Stimulated activated CD8-positive, alpha-beta memory T cell treated with anti-CD3 and anti-CD28 coated beads, Interleukin-4, amount 100 ng/mL, for 24 hours (primary cell): ENCODE results near the gene NRSN2.

Experiments used
- DNase-seq: peaks from one replicate; pipeline ENCODE4 v3.0.0-alpha.2; 2020; ENCODE audit warnings: low read depth

The NRSN2 gene

DNA sequence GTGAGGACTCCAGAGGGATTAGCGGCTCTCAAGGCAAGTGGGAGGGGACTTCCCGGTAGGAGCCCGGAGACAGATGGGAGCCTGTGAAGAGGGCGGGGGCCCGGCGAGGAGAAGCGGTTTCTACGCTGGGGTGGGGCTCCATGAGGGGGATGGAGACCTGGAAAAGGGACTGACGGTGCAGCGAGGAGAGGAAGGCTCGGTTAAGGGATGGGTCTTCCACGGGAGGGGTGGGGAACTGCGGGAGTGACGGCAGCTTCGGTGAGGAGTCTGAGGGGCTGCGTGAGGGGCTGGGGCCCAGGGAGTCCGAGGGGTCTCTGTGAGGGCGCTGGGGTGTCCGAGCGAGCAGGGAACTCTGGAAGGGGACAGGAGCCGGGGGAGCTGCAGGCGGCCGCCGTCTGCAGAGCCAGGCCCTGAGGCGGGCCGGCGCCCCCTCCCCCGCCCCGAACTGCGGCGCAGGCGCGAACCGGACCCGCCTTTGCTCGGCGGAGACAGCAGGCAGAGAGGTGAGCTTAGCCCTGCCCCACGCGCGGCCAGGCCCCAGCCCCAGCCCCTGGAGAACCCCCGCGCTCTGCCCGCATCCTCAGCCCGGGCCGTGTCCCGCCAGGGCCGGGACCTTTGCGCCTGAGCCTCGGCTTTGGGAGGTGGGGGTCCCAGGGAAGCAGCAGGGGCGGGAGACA is at the start of gene NRSN2:
NRSN2 (plus strand) TSS at position 472 of the 677 bp plus-strand sequence. CDS start 2,533 bp downstream, outside the sequence.
- DNase-seq, result no peak

DNA sequence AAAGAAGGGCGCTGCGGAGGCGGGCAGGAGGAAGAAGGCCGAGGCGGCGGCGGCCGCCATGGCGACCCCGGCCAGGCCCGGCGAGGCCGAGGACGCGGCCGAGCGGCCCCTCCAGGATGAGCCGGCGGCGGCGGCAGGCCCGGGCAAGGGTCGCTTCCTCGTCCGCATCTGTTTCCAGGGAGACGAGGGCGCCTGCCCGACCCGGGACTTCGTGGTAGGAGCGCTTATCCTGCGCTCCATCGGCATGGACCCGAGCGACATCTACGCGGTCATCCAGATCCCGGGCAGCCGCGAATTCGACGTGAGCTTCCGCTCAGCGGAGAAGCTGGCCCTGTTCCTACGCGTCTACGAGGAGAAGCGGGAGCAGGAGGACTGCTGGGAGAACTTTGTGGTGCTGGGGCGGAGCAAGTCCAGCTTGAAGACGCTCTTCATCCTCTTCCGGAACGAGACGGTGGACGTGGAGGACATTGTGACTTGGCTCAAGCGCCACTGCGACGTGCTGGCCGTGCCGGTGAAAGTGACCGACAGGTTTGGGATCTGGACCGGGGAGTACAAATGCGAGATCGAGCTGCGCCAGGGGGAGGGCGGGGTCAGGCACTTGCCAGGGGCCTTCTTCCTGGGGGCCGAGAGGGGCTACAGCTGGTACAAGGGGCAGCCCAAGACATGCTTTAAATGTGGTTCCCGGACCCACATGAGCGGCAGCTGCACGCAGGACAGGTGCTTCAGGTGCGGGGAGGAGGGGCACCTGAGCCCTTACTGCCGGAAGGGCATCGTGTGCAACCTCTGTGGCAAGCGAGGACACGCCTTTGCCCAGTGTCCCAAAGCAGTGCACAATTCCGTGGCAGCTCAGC is 48.8 kb upstream of the NRSN2 start:
- DNase-seq, result peak; percentile 15

GRCh38 chr20:298776-299391 is 48.0 kb upstream of the NRSN2 start:
- DNase-seq, result no peak

DNA sequence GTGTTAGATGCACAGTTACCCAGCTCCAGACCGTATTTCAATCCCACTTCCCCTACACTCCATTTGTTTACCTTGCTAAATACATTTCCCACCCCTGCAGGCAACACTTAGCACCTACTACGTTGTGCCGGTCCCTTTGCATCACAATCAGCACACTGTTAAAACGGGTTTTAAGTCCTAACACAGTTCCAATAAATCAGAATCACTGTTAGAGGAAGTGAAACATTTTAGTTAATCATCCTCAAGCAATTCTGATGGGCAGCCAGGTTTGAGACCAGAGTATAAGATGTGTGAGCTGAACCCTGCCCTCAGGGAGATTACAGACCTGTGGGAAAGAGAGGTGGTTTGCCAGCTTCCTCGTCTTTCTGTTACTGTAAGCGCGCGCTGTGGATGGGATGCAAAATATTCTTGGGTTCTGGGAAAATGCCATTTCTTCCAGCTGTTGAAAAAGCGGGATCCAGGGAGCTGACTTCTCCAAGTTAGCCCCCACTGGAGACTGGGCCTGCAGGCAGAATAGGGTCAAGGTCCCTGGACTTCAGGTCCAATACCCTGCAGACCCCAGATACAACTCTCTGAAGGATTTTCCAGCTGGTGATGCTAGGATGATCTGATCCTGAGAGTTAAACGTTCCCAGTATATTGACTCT is 46.4 kb upstream of the NRSN2 start:
- no peak for DNase-seq

DNA sequence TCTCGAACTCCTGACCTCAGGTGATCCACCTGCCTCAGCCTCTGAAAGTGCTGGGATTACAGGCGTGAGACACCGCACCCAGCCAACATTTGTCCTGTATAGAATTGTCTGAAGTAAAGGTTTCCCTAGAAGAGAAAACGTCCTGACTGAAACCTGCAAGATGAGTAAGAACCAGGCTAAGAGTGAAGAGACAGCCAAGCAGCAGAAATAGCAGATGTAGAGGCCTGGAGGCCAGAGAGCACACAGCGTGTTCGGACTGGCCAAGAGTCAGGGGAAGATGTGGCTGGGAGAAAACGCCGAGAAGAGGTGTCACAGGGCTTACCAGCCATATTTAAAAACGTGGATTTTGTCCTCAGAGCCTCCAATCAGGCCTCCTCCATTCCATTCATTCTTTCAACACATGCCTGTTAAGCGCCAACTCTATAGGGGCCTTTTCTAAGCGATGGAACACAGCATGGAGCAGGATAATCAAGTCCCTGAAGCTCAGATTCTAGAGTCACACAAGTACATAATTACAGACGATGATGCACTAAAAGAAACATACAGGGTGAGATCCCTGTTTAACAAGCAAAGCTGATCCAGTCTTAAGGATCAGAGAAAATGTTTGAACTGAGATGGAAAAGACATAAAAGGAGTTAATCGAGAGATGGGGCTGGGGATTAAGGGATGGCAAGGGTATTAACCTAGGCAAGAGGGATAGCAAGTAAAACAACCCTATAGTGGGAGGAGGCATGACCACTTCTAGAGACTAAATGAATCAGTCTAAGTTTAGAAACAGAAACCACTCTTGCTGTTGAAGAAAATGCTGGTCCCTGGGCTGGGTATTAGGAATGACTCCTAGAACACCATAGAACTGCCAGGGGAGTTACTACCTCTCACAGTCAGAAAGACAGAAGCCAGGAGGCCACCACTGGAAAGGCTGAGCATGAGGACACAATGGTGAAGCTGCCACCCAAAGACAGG is 44.7 kb upstream of the NRSN2 start:
- DNase-seq, result no peak

- DNase-seq, result no peak
These were observed 41.2 kb upstream of the NRSN2 start for GRCh38 chr20:305745-306144.

DNA sequence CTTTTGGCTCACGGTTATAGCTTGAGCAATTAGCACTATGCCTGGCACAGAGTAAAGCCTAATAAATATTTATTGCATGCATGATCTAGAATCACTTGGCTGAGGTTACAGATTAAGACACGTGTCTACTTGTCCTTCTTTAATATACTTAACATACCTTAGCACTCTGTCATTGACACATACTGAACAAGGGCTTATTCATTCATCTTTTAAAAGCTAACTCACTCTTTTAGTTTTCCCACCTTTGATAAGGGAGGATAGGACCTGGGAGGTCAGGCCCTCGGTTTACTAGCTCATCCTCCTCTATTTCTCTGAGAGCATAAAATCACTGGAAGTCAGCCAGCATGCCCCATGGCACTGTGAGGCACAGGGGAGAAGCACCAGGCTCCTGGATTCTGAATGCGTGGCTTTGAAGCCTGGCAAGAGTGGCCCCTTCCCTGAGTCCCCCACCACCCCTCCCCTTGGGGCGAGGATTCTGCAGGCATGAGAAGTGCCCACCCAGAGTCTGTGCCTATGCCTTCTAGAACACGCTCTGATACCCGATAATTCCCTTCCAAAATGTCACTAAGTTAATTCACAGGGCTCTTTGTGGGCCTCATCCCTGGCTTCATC is 38.4 kb upstream of the NRSN2 start:
- no peak for DNase-seq

- no peak for DNase-seq
These were observed 37.5 kb upstream of the NRSN2 start for GRCh38 chr20:309306-309840.

DNA sequence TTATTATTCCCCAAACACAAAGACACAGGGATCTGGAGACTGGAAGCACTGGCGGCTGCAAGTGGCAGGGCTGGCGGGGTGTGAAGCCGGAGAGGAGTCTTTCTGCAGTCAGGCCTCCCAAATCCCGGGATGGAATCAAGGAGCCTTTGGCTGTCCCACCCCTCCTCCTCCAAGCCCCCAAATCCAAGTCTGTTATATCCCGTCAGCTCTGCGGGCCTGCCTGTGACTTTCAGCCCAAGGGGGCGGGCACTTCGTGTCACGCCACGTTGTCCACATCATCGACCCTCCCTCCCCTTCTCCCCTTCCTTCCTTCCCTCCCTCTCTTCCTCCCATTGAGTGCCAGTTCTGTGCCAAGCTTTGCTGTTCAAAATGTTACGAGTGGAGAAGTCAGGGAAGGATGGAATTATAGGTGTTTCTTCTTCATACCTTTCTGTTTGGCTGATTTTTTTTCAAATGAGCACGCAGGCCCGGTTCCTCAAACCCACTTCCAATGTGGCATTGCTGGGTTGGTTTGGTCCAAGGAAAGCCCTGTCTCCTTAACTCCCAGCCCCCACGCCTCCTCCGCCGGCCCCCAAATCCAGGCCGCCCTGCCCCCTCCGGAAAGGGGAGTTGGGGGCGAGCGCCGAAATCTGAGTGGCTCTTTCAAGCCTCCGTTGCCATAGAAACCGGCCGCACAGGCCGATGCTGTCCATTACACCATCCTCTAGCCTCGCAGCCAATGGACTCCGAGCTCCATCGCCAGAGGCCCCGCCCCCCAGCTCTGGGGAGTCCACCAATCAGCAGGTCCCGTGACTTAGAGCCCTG is 36.9 kb upstream of the NRSN2 start:
- DNase-seq, result peak; percentile 73

DNA sequence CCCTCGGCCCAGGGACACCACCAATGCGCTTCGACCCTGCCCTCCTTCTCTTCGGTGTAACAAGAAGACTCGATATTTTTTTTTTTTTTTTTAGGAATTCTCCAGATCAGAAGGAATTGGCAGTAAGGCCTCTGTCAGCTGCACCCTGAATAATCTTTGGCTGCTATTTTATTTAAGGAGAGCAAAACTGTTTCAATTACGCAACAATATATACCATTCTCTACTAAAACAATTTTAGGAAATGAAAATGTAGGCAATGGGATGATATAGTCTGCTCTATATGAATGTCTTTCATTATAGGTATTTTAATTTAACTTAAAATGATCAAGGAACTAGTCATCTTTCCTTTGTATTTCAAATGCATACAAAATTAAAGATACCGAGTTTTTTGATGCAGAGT is 36.3 kb upstream of the NRSN2 start:
- DNase-seq, result no peak

- no peak for DNase-seq
These were observed 35.3 kb upstream of the NRSN2 start for GRCh38 chr20:311609-312008.

GRCh38 chr20:312067-312466 is 34.8 kb upstream of the NRSN2 start:
- no peak for DNase-seq

- DNase-seq, result no peak
These were observed 34.0 kb upstream of the NRSN2 start for GRCh38 chr20:312866-313265.

DNA sequence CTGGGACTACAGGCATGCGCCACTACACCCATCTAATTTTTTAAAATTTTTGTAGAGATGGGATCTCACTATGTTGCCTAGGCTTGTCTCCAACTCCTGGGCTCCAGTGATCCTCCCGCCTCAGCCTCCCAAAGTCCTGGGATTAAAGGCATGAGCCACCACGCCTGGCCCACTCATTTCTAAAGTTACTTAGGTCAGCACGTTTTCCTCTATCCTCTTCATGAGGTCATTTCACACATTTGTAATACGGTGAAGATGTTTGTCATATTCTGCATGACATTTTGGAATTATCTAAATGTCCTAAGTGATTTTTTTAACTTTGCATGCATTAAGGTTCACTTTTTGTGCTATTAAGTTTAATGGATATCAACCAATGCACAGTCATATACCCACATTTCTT is 33.5 kb upstream of the NRSN2 start:
- DNase-seq, result no peak

DNA sequence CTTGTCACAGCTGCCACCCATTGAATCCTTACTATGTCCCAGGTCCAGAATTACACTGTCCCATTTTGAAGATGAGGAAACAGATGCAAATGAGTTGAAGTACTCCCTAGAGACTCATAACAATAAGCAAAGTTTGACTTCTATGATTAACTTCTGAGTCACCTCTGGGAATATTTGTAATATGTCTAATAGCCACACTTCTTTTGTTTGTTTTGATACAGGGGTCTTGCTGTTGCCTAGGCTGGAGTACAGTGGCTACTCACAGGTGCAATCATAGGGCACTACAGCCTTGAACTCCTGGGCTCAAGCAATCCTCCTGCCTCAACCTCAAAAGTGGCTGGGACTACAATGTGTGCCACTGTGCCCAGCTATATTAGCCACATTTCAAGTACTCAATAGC is 33.0 kb upstream of the NRSN2 start:
- no peak for DNase-seq

GRCh38 chr20:316316-317068 is 30.4 kb upstream of the NRSN2 start:
- DNase-seq, result no peak

DNA sequence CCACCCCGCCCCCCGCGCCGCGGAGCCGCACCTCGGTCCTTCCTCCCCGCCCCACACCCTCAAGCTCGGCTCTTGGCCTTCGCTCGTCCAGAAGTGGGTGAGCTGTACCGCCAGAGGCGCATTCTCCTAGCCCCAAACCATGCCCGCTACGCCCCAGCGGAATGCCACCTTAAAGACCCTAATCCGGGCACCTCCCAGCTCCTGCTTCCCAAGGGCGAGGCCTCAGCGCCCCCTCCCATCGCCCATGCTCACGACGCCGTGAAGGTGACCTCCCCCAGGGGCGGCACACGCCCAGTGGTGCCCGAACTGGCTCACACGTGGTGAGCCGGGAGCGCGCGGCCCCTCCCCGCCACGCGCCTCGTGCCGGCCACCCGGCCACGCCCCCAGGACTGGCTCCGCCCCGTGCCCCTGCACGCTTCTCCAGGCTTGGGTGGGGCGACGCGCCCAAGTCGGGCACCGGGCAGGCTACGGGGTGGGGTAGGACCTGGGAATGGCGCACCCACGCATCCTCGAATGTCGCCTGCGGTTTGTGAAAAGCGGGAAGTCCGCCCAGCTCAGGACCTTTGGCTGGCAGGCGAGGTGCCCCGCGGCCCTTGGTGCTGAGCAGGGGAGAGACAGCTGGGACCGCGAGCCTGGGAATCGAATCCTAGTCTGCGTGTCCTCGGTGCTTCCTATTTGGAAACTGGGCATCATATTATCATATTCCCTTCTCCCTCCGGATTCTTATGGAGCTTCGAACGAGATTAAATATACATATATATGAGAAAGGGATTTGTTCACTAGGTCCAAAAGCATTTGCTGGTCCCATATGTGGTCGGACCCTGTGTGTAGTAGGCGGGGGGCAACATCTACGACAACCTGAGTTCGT is 22.5 kb upstream of the NRSN2 start:
- peak; percentile 86 for DNase-seq
